Right lung (tissue), 5 donors: ENCODE results near the gene SCO1. TPM values are rescaled to one million over a fixed set of nuclear protein-coding genes. Genes with fewer than 3 reads are reported as not detected.

Experiments
- polyA plus RNA-seq, 5 donors: library from polyadenylated mRNA; unstranded; fragments of 120-200 nt; gene quantifications; one replicate each; pipeline versions ENCODE4 v1.2.1 to v1.2.3, GENCODE V29; 2013; ENCODE audit warnings: inconsistent platforms in 1 of 5, low replicate concordance in 1 of 5; ENCODE audit not compliant: insufficient read length in 5 of 5, insufficient read depth in 1 of 5

SCO1 gene
- polyA plus RNA-seq, 5 donors = 25.9 to 30.1 (median 28.4) TPM

Other genes with a start within 250 kb of the SCO1 start
- under 1 TPM in 1 of 5 donors, not detected in 4; 0.01 TPM for gene MYH4, start 228.0 kb downstream of the SCO1 start, polyA plus RNA-seq
- gene MYH1, start 179.0 kb downstream of the SCO1 start, polyA plus RNA-seq = under 1 TPM in 1 of 5 donors, not detected in 4; 0.21 TPM
- gene MYH2, start 147.9 kb downstream of the SCO1 start, polyA plus RNA-seq = 1 to 10 TPM in 1 of 5 donors, under 1 TPM in 1, not detected in 3; 0.05 to 1.7 TPM
- gene MYH3, start 40.2 kb downstream of the SCO1 start, polyA plus RNA-seq = 100 to 1,000 TPM in 1 of 5 donors, 10 to 100 TPM in 1, 1 to 10 TPM in 3; 2.1 to 500 (median 8.9) TPM
- gene ADPRM, start 61 bp upstream of the SCO1 start, polyA plus RNA-seq = 10 to 100 TPM; 17.0 to 26.7 (median 19.9) TPM
- 10 to 100 TPM; 10.0 to 16.4 (median 12.1) TPM for gene TMEM220, start 32.5 kb upstream of the SCO1 start, polyA plus RNA-seq
- gene TMEM238L, start 106.6 kb upstream of the SCO1 start, polyA plus RNA-seq = under 1 TPM in 3 of 5 donors, not detected in 2; 0.12 to 0.36 (median 0.15) TPM
- gene PIRT, start 140.6 kb upstream of the SCO1 start, polyA plus RNA-seq = under 1 TPM; 0.05 to 0.15 (median 0.07) TPM